DMS153 treated with DMSO at 0.1 percent for 48 hours (cell line): ENCODE data around the gene TNS1.
A peak's percentile ranks its signal among the peaks of the same experiment; 100 is the strongest.
"Not testable (repeated sequence)": the region's sequence is repeated elsewhere in the genome, so short reads cannot be mapped to it uniquely, and the experiment has no call there.

Experiments
- DNase-seq: peaks from one replicate; lab custom pipeline; 2025; ENCODE audit not compliant: unreplicated experiment; lab: John Stamatoyannopoulos, UW

TNS1 gene

DNA sequence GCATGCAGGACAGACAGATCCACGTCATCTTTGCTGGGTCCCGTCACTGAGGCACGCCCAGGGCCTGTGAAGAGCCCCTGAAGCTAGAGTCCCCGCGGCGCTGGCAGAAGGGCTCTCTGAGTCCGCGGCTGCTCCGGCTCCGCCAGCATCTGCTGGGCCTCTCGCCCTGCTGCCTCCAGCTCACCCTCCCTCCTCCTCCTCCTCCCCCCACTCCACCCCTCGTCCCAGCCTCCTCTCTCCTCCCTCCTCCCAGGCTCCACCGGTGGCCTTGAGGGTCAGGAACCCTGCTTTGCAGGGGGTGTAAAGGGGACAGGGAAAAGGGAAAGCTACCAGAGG is at the start of gene TNS1:
Gene TNS1, minus strand, starts transcription at position 151 of the 336 bp plus-strand sequence. Its CDS starts 123 bp downstream, at position 28.
- DNase-seq: no peak

GRCh38 chr2:218051903-218052302 is 49.1 kb upstream of the TNS1 start:
- DNase-seq: no peak

DNA sequence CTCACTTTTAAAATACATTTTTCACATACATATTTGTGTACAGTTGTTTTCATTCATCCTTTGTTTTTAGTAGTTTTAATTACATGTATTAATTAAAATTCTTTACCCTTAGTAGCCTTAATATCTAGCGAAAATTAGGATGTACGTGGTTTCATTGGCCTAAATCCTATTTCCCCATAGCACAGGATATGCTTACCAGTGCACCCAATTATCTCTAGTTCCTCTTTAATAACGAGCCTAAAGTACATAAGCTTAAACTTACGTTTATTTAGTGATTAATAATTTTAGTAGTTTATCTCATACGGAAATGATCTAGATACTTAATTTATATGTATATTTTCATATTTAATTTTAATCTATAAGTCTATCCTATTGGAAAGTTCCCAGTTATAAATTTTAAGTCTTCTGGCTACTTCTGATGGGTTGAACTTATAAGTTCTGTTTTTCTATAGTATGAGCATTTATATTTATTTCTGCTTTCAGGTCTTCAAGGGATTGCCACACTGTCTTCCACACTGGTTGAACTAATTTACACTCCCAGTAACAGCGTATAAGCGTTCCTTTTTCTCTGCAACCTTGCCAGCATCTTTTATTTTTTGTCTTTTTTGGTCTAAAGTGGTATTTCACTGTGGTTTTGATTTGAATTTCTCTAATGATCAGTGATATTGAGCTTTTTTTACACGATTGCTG is 44.9 kb upstream of the TNS1 start:
- no peak for DNase-seq

DNA sequence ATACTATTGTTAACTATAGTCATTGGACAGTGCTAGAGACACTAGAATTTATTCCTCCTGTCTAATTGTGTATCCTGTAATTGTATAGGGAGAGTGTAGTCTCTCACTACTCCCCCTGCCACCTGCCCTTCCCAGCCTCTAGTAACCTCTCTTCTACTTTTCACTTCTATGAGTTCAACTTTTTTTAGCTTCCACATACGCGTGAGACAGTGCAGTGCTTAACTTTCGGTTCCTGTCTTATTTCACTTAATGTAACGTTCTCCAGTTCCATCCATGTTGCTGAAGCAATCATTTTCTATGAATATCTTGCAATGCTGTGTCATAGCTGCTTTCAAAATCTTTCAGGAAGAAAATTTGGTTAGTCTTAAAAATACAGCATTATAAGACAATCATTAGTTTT is 43.4 kb upstream of the TNS1 start:
- DNase-seq: no peak

GRCh38 chr2:218044599-218044998 is 41.8 kb upstream of the TNS1 start:
- not testable (repeated sequence) for DNase-seq

DNA sequence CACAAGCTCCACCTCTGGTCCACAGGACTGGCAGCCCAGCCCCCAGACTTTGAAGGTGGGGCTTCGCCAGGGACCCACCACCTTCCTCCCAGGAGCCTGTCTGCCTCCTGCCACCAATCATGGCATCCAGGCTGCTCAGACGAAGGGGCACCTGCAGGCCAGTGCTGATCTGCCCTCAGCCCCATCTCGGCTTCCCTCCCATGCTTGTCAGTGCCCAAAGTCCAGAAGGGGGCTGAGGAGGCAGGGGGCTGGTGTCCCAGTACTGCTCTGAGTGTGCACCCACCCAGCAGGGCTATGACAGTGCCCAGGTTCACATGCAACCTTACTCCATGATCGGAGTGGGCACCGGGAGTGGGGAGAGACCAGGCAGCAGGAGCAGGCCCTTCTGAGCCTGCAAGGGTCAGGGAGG is 40.9 kb upstream of the TNS1 start:
- DNase-seq: no peak

- DNase-seq: no peak
These were observed 40.3 kb upstream of the TNS1 start for GRCh38 chr2:218043100-218043499.

GRCh38 chr2:218041302-218042168 is 38.7 kb upstream of the TNS1 start:
- DNase-seq: no peak

- DNase-seq: no peak
These were observed 38.1 kb upstream of the TNS1 start for GRCh38 chr2:218040883-218041282.

DNA sequence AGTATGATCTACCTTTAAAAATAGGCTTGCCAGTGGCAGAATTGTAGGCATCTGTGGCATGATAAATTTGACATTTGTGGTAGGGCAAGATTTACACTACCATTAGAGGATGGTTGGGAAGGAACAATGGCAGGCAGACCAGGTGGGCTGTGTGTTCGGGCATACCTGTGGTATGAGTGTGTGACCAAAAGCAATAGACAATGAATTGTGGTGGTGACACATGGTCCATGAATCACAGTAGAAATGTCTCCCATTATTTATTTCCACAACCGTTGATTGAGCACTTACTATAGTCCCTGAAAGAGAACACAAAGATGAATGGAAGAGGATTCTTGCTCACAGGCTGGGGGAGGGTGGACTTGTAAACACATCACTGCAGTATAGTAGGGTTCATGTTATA is 36.4 kb upstream of the TNS1 start:
- no peak for DNase-seq

- no peak for DNase-seq
These were observed 33.6 kb upstream of the TNS1 start for GRCh38 chr2:218036371-218036770.

GRCh38 chr2:218035463-218036100 is 32.8 kb upstream of the TNS1 start:
- no peak for DNase-seq

GRCh38 chr2:218034497-218035213 is 31.9 kb upstream of the TNS1 start:
- peak; percentile 34 for DNase-seq

GRCh38 chr2:218033590-218034496 is 31.0 kb upstream of the TNS1 start:
- no peak for DNase-seq

- no peak for DNase-seq
These were observed 30.4 kb upstream of the TNS1 start for GRCh38 chr2:218033208-218033589.

GRCh38 chr2:218032336-218033171 is 29.8 kb upstream of the TNS1 start:
- DNase-seq: no peak

DNA sequence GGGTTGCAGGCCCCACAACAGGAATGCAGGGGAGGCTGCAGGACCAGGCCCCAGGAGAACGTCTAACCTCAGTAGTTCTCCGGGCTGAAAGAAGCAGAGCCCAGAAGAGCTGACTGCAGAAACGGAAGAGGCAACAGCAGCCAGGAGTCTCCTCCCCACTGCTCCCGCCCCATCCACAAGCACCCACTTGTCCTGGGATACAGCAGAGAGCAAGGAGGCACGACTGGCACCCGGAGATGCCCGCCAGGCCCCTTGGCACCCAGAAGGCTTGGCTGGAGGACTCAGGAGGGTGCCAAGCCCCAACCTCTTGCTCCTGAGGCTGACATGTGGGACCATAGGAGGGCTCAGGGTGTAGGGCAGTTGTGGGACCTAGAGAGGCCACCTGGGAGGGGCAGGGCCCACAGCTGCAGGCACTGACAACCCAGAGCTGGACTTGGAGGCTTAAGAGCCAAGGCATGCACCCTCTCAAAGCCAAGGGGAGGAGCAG is 29.0 kb upstream of the TNS1 start:
- no peak for DNase-seq

DNA sequence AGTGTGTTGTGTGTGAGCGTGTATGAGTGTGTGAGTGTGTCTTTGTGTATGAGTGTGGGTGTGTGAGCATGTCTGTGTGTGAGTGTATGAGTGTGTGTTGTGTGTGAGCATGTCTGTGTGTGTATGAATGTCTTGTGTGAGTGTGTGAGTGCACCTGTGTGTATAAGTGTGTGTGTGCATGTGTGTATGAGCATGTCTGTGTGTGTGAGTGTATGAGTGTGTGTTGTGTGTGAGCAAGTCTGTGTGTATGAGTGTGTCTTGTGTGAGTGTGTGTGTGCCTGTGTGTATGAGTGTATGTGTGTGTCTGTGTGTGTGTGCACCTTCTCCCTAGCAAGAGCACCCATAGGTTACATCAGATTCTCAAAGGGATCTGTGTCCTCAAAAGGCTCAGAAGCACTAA is 28.5 kb upstream of the TNS1 start:
- no peak for DNase-seq
